HG02884 (cell line): Measurements from ENCODE around the gene EID2B.

Source experiments
- ATAC-seq: cut with Tn5 transposase; IDR thresholded peaks from one replicate; pipeline ENCODE4 v1.9.1; 2021; ENCODE audit warnings: mild to moderate bottlenecking, moderate library complexity; ENCODE audit not compliant: unreplicated experiment

EID2B gene

GRCh38 chr19:39533003-39533512 is 406 bp upstream of the EID2B start:
- no peak for ATAC-seq

GRCh38 chr19:39531834-39532232 is 819 bp downstream of the EID2B start:
- no peak for ATAC-seq

- ATAC-seq, result no peak
These were observed 7.4 kb downstream of the EID2B start for GRCh38 chr19:39525205-39525604.

- ATAC-seq, result no peak
These were observed 8.2 kb downstream of the EID2B start for GRCh38 chr19:39524495-39524894.

GRCh38 chr19:39520541-39521484 is 11.8 kb downstream of the EID2B start:
- ATAC-seq, result no peak

- no peak for ATAC-seq
These were observed 13.7 kb downstream of the EID2B start for GRCh38 chr19:39518975-39519374.

GRCh38 chr19:39518458-39518857 is 14.2 kb downstream of the EID2B start:
- no peak for ATAC-seq

GRCh38 chr19:39517432-39517831 is 15.2 kb downstream of the EID2B start:
- ATAC-seq, result no peak

GRCh38 chr19:39516270-39516669 is 16.4 kb downstream of the EID2B start:
- no peak for ATAC-seq

GRCh38 chr19:39515551-39516191 is 17.0 kb downstream of the EID2B start:
- ATAC-seq, result no peak

- ATAC-seq, result no peak
These were observed 17.7 kb downstream of the EID2B start, which contains the start of gene SELENOV for GRCh38 chr19:39514840-39515550. SELENOV (plus strand) TSS chr19:39515139; CDS start chr19:39515213, 74 bp downstream.

GRCh38 chr19:39512988-39513387 is 19.7 kb downstream of the EID2B start:
- no peak for ATAC-seq

- ATAC-seq, result no peak
These were observed 23.4 kb downstream of the EID2B start for GRCh38 chr19:39509233-39509632.

- no peak for ATAC-seq
These were observed 24.0 kb downstream of the EID2B start for GRCh38 chr19:39508629-39509028.

GRCh38 chr19:39507715-39508364 is 24.8 kb downstream of the EID2B start:
- ATAC-seq, result no peak

- ATAC-seq, result no peak
These were observed 25.5 kb downstream of the EID2B start for GRCh38 chr19:39506944-39507714.

- no peak for ATAC-seq
These were observed 26.1 kb downstream of the EID2B start for GRCh38 chr19:39506598-39506943.

- ATAC-seq, result no peak
These were observed 29.8 kb downstream of the EID2B start for GRCh38 chr19:39502640-39503417.

GRCh38 chr19:39501340-39501739 is 31.3 kb downstream of the EID2B start:
- ATAC-seq, result no peak
